ENCODE results near the gene SPATA45. TPM values are rescaled to one million over a fixed set of nuclear protein-coding genes. Genes with fewer than 3 reads are reported as not detected.

Gene SPATA45
- total and polyA plus RNA-seq, 2 of the 13 experiments (the other 11 are each of a cell fraction or from before 2014, with no cell fraction given): 0.17 to 0.64 TPM

- TF ChIP-seq ZNF142 (CRISPR knock-in tag; IDR thresholded peaks at IDR 0.05) (no peak), HMGXB4 (CRISPR knock-in tag; IDR thresholded peaks at IDR 0.05; ENCODE audit: borderline replicate concordance in 1 of 2, low read depth in 1 of 2) (no peak), HNRNPLL (IDR thresholded peaks at IDR 0.05; ENCODE audit: low read depth, low read length, poor library complexity, severe bottlenecking) (no peak), SMAD3 (CRISPR knock-in tag; IDR thresholded peaks at IDR 0.05) (peak; percentile 69; the same call in 1 of the 2 replicates), ZBTB2 (CRISPR knock-in tag; IDR thresholded peaks at IDR 0.05; ENCODE audit: low read depth) (no peak), MTF1 (CRISPR knock-in tag; IDR thresholded peaks at IDR 0.05) (no peak), ZFY (CRISPR knock-in tag; IDR thresholded peaks at IDR 0.05) (no peak), ZBTB38 (CRISPR knock-in tag; IDR thresholded peaks at IDR 0.05) (no peak), CEBPB (IDR thresholded peaks at IDR 0.05; ENCODE audit: borderline replicate concordance, low read depth, low read length) (peak; percentile 88), NFATC3 (CRISPR knock-in tag; IDR thresholded peaks at IDR 0.05) (no peak), ZIK1 (CRISPR knock-in tag; IDR thresholded peaks at IDR 0.05; ENCODE audit: borderline replicate concordance, low read depth) (no peak), HDAC2 (CRISPR knock-in tag; IDR thresholded peaks at IDR 0.05) (peak; percentile 74), ARID5B (CRISPR knock-in tag; IDR thresholded peaks at IDR 0.05) (peak; percentile 93), ZBTB20 (CRISPR knock-in tag; IDR thresholded peaks at IDR 0.05; ENCODE audit: borderline replicate concordance, low read depth) (no peak), SSRP1 (CRISPR knock-in tag; IDR thresholded peaks at IDR 0.05) (no peak), ZNF143 (CRISPR knock-in tag; IDR thresholded peaks at IDR 0.05) (no peak)
Measured at GRCh38 chr1:212816567-212817278, 30.7 kb downstream of the SPATA45 start (continued).

Data from HepG2 (cell line).